ENCODE data around the gene RPS6KA6. TPM values are rescaled to one million over a fixed set of nuclear protein-coding genes. Genes with fewer than 3 reads are reported as not detected.

The RPS6KA6 gene
- total and polyA plus RNA-seq, 8 donors = 0.29 to 22.3 (median 1.1) TPM

DNA sequence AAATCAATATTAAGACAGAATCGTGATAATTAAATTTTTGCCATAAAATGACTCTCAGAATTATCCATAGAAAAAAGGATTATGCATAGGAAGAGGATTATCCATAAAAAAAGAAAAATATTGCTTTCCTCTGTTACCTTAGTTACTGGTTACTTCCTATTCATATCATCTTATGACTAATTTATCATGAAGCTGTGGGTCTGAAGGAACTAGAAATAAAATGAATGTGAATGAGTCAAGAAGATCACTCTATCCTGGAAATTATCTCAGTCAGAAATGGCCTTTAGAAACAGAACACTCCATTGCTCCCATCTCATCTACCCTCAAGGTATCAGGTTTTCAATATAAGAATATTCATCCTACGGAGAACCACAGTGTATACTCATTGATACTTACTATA is 19.4 kb downstream of the RPS6KA6 start:
- Histone ChIP-seq H3K9me3 (no peaks in the 10 kb centered on the region), H3K27ac (no peak overlapping the region), H3K4me1 (no peaks in the 10 kb centered on the region), H3K36me3 (no peaks in the 10 kb centered on the region), H3K27me3 (no peaks in the 10 kb centered on the region), H3K4me3 (no peak overlapping the region)
- no peak for TF ChIP-seq EP300 (IDR thresholded peaks at IDR 0.05)
- no peak for TF ChIP-seq POLR2A (IDR thresholded peaks at IDR 0.05)
- TF ChIP-seq, protein P1, sequence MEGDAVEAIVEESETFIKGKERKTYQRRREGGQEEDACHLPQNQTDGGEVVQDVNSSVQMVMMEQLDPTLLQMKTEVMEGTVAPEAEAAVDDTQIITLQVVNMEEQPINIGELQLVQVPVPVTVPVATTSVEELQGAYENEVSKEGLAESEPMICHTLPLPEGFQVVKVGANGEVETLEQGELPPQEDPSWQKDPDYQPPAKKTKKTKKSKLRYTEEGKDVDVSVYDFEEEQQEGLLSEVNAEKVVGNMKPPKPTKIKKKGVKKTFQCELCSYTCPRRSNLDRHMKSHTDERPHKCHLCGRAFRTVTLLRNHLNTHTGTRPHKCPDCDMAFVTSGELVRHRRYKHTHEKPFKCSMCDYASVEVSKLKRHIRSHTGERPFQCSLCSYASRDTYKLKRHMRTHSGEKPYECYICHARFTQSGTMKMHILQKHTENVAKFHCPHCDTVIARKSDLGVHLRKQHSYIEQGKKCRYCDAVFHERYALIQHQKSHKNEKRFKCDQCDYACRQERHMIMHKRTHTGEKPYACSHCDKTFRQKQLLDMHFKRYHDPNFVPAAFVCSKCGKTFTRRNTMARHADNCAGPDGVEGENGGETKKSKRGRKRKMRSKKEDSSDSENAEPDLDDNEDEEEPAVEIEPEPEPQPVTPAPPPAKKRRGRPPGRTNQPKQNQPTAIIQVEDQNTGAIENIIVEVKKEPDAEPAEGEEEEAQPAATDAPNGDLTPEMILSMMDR (IDR thresholded peaks at IDR 0.05) = no peak
- TF ChIP-seq POLR2AphosphoS5 (IDR thresholded peaks at IDR 0.05) = no peak
- intact Hi-C loops (cut with DNase I; ENCODE audit: low total_unique reads) = no loop called here
- no peak for DNase-seq
- WGBS, 5 donors = 68 to 94% (median 88%) methylated on average over 2 of the region's 2 CpGs

DNA sequence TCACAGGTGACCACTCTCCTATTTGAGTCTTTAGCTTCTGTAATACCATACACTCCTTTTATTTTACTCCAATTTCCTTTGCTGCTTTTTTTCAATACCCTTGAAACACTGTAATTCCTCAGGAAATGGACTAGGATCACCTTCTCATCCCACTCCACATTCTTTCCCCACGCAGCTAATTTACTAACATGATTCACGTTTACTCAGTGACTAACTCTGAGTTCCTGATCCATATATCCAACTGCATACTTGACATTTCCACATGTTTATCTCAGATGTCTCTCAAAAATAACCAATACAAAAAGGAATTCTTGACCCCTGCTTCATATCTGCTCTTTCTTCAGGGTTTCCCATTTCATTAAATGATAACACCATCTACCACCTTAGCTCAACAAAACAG is 19.9 kb downstream of the RPS6KA6 start:
- no peaks in the 10 kb centered on the region for H3K9me3 ChIP-seq
- no peak overlapping the region for H3K27ac ChIP-seq
- WGBS, 5 donors = 34 to 70% (median 40%) methylated on average over 2 of the region's 2 CpGs
- H3K4me1 ChIP-seq = no peaks in the 10 kb centered on the region
- no peaks in the 10 kb centered on the region for H3K36me3 ChIP-seq
- intact Hi-C loops (cut with DNase I; ENCODE audit: low total_unique reads) = no loop called here
- no peaks in the 10 kb centered on the region for H3K27me3 ChIP-seq
- no peak overlapping the region for H3K4me3 ChIP-seq
- no peak for TF ChIP-seq POLR2A (IDR thresholded peaks at IDR 0.05)
- no peak for DNase-seq

DNA sequence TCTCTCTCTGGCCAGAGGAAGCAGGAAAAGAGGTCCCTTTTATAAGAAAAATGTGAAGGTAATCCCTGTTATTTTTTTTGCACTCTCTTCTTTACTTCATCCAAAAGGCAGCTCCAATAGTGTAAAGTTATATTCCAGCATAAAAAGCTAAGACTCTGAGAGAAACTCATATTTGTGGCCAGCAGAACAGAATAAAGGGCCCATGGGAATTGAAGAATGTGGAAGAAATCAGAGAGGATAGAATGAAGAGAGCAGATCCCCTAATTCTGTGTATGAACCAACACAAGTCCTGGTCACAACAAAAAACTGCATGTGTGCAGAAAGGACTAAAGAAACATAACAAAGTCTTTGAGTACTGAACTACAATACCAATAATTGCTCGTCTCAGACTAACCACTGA is 22.3 kb downstream of the RPS6KA6 start:
- H3K9me3 ChIP-seq = no peaks in the 10 kb centered on the region
- no peaks in the 10 kb centered on the region for H3K4me1 ChIP-seq
- H3K27me3 ChIP-seq = no peaks in the 10 kb centered on the region
- 70 to 100% (median 82%) methylated on average over 1 of the region's 1 CpG for WGBS, 5 donors
- H3K36me3 ChIP-seq = no peaks in the 10 kb centered on the region
- intact Hi-C loops (cut with DNase I; ENCODE audit: low total_unique reads) = no loop called here
- H3K4me3 ChIP-seq = no peak overlapping the region
- no peak for DNase-seq
- no peak for TF ChIP-seq EP300 (IDR thresholded peaks at IDR 0.05)
- TF ChIP-seq POLR2AphosphoS5 (IDR thresholded peaks at IDR 0.05) = no peak
- H3K27ac ChIP-seq = no peak overlapping the region

DNA sequence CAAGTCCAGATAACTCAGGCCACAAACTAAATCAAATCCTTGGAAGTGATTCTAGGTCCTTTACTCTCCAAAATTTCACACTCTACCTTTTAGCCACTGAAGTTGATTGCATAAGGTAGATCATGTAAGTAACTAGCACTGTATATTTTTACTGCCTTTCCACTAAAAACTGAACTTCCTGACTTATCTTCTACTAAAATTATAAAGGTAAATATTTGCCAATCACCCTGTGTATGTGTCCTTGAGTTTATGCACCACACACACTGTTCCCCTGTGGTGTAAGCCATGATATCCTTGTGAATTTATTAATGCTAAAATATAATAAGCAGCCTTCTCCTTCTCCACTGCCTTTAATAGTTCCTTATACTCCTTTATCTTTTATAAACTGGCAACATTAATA is 25.6 kb downstream of the RPS6KA6 start:
- H3K4me3 ChIP-seq = no peak overlapping the region
- H3K27me3 ChIP-seq = no peaks in the 10 kb centered on the region
- DNase-seq = no peak
- H3K9me3 ChIP-seq = no peaks in the 10 kb centered on the region
- intact Hi-C loops (cut with DNase I; ENCODE audit: low total_unique reads) = no loop called here
- no peak overlapping the region for H3K27ac ChIP-seq
- no peaks in the 10 kb centered on the region for H3K36me3 ChIP-seq
- TF ChIP-seq POLR2AphosphoS5 (IDR thresholded peaks at IDR 0.05) (no peak), EP300 (IDR thresholded peaks at IDR 0.05) (no peak), POLR2A (IDR thresholded peaks at IDR 0.05) (no peak)
- TF ChIP-seq, protein P1 (IDR thresholded peaks at IDR 0.05) = no peak
- H3K4me1 ChIP-seq = no peaks in the 10 kb centered on the region

DNA sequence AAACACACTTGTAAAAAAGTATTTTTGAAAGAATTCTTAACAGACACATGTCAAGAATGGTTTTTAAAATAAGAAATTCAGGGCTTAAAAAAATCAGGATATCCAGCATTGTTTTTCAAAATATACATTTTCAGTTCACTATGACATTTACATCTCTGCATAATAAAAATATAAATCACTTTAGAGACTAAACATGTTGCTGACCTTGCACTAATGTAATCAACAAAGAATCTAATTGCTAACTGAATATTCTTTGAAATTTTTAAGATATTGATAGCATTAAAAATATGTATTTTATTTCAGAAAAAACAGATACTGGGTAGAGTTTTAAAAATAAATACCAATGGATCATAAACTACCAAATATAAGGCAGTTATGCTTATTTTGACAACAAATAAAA is 26.4 kb downstream of the RPS6KA6 start:
- intact Hi-C loops (cut with DNase I; ENCODE audit: low total_unique reads) = no loop called here
- TF ChIP-seq POLR2A (IDR thresholded peaks at IDR 0.05) (no peak), POLR2AphosphoS5 (IDR thresholded peaks at IDR 0.05) (no peak), EP300 (IDR thresholded peaks at IDR 0.05) (no peak)
- TF ChIP-seq, protein P1 (IDR thresholded peaks at IDR 0.05) = no peak
- no peaks in the 10 kb centered on the region for H3K9me3 ChIP-seq
- no peaks in the 10 kb centered on the region for H3K4me1 ChIP-seq
- no peak overlapping the region for H3K4me3 ChIP-seq
- H3K27me3 ChIP-seq = no peaks in the 10 kb centered on the region
- DNase-seq = no peak
- H3K36me3 ChIP-seq = no peaks in the 10 kb centered on the region
- H3K27ac ChIP-seq = no peak overlapping the region

DNA sequence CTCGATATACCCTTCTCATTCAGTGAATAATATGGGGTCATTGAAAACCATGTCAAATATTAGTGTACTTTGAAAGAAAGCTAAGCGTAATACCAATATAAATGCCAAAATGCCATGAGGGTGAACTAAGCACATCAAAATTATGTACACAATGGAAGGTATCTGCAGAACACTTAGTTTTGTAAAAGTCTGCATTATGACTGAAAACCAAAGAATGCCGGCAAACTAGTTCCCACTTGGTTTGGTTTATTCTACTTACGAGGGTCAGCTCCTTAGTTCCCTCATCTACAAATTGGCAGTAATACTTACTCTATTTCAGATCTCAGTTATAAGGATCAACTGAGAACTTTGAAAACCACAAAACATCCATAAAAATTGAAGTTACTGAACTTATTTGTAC is 27.3 kb downstream of the RPS6KA6 start:
- Histone ChIP-seq H3K4me3 (no peak overlapping the region), H3K27ac (no peak overlapping the region), H3K36me3 (no peaks in the 10 kb centered on the region), H3K9me3 (no peaks in the 10 kb centered on the region), H3K4me1 (no peaks in the 10 kb centered on the region), H3K27me3 (no peaks in the 10 kb centered on the region)
- intact Hi-C loops (cut with DNase I; ENCODE audit: low total_unique reads) = no loop called here
- no peak for TF ChIP-seq EP300 (IDR thresholded peaks at IDR 0.05)
- no peak for TF ChIP-seq POLR2A (IDR thresholded peaks at IDR 0.05)
- no peak for TF ChIP-seq POLR2AphosphoS5 (IDR thresholded peaks at IDR 0.05)
- TF ChIP-seq, protein P1 (IDR thresholded peaks at IDR 0.05) = no peak
- 82 to 96% (median 86%) methylated on average over 4 of the region's 4 CpGs for WGBS, 5 donors
- DNase-seq = no peak

Measured in stomach (tissue), 9 donors.